SU-DHL-6 (cell line): Measurements from ENCODE around the gene ARRB1.
"Not testable (repeated sequence)": the region's sequence is repeated elsewhere in the genome, so short reads cannot be mapped to it uniquely, and the experiment has no call there.

Source experiments
- CTCF ChIP-seq: fragments of 200-600 bp; sonication (generic); IDR thresholded peaks from one replicate; pipeline ENCODE4 v1.5.1; 2017; ENCODE audit warnings: antibody characterized with exemption, mild to moderate bottlenecking, low read length, moderate library complexity; ENCODE audit not compliant: insufficient read depth, poor library complexity, severe bottlenecking
- EZH2phosphoT487 ChIP-seq: fragments of 200-600 bp; sonication (generic), shearing (Covaris generic); conservative IDR thresholded peaks from 2 replicates; pipeline ENCODE4 v1.6.1; 2018; ENCODE audit warnings: mild to moderate bottlenecking, antibody characterized with exemption, low read length, moderate library complexity, mixed read lengths

- not testable (repeated sequence) for TF ChIP-seq CTCF, EZH2phosphoT487
These were observed 27.3 kb upstream of the ARRB1 start for GRCh38 chr11:75378776-75379175.
